HG03095 (cell line): ENCODE results near the gene MRPL10.

Experiments
- ATAC-seq: cut with Tn5 transposase; IDR thresholded peaks from one replicate; pipeline ENCODE4 v1.9.1; 2021; ENCODE audit warnings: moderate library complexity; ENCODE audit not compliant: unreplicated experiment

Gene MRPL10

DNA sequence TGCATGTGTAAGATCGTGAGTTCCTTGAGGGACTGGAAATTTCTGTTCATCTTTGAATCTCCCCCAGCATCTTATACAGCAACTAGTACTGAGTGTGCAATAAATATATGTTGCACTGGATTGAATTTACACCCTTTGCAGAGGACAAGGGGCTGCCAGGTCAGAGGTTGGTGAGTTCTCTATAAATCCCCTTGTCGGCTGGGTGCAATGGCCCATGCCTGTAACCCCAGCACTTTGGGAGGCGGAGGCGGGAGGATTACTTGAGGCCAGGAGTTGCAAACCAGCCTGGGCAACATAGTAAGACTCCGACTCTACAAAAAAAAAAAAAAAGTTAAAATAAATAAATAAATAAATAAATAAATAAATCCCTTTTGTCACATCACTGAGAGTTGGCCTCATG lies 29.0 kb upstream of the MRPL10 start:
- ATAC-seq = no peak

DNA sequence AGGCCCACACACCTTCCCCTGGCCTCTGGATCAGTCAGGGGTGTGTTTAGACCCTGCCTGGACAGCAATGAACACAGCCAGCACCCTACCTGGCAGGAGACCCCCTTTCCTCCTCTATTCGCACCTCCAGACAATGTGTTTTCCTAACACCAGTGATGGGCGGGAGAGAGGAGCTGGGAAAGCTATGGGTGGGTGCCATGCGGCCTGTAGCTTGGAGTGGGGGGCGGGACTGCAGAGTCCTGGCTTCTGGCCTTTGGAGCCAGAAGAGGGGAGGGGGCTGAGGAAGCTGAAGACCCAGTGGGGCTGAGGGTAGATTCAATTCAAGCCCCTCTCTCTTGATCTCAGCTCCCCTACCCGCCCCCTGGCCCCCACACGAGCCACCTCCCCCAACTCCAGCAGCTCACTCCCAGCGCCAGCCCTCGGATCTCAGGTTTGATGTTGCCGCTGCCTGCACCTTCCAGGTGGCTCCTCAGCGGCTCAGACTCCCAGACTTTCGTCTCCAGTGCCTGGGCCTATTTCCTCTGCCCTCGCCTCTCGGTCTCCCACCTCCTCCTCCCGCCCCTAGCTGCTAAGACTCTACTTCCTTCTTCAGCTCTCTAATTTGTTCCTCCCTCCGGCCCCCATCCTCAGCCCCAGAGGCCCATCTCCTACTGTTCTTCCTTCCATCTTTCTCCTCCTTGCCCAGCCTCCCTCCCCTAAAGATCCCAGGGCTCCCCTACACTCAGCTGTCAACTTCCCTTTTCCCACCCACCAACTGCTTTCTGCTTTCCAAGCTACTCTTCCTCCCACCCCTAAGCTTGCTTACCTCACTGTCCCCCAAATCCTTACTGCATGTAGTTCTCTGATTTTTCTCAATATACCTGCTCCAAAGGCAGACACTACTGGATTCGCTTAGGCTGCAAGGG lies 26.5 kb upstream of the MRPL10 start:
- ATAC-seq = no peak

DNA sequence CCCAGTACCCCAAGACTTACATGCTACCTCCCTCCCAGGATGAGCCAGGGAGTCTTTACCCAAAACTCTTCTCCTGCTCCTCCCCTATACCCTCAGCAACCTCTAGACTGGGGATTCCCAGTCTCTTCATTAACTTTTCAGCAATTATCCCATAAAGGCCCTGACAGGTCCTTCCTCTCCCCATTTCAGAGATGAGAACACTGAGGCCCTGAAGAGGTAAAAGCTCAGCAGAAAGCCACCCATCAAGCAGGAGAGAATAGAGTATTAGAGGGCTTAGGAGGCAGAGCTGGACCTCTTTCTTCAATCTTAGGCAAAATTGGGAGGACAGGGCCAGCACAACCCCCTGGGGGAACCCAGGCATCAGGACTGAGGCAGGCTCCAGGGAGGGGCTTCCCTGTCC lies 25.5 kb upstream of the MRPL10 start:
- no peak for ATAC-seq

DNA sequence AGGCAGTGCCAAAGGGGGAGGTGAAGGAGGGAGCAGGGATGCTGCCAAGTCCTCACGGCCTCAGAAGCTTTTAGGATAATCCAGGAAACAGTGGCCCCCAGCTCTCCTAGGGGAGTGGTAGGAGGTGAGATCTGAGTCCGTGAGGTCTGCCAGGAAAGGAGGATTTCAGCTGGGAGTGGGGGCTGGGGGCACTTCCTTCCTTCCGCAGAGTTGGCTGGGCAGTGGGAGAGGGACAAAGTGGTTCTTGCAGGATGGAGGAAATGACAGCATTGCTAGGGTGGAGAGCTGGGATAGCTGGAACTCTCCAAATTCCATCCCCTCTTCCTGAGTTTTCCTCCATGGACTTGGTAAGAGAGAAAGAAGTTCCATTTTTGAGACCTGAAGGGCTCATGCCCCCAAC lies 24.4 kb upstream of the MRPL10 start:
- ATAC-seq = no peak

DNA sequence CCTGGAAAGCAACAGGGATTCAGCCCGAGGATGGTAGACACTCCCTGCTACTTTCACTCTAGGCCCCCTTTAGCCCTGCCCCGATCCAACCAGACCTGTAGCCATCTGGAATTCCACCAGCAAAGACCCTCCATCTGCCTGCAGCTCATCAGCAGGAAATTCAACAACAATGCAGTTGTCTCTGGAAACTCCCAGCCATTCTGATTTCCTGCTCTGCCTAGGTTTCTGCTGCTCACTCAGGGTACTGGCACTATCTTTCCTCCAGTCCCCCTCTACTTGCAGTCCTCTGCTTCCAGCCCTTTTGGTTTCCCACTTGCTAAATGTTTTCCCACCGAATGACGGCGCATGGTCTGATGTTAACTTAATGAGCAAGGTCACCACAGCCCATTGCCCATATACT lies 22.3 kb upstream of the MRPL10 start:
- no peak for ATAC-seq

DNA sequence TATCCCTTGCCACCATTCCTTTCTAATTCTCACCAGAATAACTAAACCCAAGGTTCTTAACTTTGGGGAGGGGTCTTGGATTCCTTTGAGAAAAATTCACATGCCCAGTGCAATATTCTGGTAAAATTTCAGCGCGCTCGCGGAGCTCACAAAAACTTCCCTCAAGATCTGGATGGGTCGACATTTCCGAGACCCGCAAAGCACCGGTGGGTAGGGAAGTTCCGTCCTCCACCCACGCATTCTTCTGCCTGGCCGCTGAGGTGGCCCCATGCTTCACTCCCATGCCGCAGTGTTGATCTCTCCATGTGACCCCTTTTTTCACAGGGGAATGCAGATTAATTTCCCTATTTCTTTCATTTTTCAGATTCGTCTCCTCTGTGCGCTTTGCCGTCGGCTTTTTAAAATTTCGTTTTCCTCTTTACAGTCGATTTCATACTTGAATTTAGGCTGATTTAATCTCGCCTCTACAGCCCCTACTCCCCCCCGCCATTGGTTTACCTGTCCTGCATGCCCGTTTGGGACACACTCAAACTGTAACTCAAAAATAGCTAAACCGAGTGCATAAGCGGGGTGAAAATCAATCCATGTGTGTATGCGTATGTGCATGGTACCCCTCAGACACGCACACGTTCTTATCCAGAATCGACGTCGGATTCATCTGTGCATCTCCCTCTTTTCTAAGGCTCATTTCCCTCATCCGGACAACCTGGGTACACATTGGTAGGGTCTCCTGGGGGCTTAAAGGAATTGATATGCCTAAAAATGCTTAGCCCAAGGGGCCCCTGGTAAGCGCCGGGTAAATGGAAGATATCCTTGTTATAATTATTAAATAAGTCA lies 21.0 kb upstream of the MRPL10 start:
- ATAC-seq = no peak

DNA sequence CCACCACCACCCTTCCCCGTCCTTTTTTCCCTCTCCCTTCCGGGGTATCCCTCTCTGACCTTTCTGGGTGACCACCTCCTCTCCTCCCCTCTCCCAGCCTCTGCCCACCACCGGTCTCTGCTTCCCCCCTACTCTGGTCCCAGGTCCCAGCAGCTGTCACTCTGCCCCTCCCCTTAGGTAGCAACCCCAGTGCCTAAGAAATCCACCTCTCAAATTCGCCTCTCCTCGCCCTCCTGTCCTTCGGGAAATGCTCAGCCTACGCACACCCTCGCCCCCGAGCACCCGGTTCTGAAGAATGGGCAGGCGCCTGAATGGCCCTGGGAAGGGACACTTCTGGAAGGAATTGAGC lies 20.4 kb upstream of the MRPL10 start:
- no peak for ATAC-seq

DNA sequence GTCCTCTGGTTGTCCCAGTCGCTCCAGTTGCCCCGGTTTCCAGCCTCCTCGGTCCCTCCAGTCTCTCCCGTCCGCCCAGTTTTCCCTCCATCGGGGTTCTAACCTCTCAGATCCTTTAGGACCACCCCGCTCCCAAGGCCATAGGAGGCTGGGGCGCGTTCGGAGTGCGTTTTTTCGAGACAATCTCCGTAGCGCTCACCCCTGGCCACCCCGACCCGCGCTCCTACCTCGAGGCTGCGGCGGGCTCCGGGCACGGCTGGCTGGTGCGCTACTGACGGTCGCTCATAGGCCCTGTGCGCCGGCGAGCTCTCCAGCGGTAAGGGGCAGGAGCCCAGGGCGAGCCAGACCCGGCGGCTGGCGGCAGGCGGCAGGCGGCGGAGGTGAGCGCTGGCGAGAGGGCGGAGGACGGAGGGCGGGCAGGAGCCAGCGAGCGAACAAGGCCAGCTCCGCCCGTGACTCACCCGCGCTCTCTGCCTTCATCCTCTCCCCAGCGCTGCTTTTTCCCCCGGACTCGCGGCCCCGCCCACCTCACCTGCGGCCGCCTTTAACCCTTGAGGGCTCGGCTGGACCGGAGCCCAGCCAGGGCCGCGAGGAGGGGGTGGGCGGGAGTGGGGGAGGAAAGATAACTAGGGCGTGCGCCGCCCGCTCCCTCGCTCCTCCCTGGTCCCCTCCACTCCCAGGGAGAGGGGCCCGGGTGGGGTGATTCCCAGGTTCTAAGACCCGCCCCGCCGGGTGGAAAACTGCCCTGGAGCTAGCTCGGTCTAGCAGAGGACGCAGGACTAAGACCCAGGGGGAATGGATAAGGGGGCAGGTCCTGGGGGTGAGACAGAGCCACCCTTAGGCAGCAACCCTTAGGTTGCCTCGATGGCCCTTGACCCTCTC lies 19.6 kb upstream of the MRPL10 start, which contains the start of gene SP6:
SP6 (minus strand) TSS at position 472 of the 882 bp plus-strand sequence. CDS start 2,734 bp downstream, outside the sequence.
- ATAC-seq = no peak

DNA sequence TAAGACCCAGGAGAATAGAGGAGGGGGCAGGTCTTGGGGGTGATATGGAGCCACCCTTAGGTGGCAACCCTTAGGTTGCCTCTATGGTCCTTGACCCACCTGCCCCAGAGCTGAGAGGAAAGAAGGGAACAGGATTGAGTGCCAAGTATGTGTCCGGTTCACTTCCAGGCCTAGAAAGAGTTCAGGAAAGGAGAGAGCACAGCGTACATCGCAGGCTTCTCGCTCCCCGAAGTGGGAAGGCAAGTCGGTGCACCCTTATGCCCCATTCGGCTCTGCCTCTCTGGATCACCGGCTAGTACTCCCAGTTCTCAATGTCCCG lies 19.0 kb upstream of the MRPL10 start:
- no peak for ATAC-seq

DNA sequence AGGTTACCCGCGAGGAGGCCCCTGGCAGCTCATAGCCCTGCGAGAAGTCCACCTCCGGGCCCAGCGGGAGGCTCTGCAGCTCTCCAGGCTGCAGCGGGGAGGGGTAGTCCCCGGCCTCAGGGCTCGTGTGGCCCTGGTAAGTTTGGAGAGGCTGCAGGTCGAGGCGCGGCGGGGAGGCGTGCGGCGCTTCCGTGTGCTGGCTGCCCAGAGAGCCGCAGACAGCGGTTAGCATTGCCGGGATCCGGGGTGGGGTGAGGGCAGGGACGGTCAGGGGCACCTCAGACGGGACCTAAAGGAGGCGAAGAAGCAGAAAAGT lies 16.8 kb upstream of the MRPL10 start:
- no peak for ATAC-seq

DNA sequence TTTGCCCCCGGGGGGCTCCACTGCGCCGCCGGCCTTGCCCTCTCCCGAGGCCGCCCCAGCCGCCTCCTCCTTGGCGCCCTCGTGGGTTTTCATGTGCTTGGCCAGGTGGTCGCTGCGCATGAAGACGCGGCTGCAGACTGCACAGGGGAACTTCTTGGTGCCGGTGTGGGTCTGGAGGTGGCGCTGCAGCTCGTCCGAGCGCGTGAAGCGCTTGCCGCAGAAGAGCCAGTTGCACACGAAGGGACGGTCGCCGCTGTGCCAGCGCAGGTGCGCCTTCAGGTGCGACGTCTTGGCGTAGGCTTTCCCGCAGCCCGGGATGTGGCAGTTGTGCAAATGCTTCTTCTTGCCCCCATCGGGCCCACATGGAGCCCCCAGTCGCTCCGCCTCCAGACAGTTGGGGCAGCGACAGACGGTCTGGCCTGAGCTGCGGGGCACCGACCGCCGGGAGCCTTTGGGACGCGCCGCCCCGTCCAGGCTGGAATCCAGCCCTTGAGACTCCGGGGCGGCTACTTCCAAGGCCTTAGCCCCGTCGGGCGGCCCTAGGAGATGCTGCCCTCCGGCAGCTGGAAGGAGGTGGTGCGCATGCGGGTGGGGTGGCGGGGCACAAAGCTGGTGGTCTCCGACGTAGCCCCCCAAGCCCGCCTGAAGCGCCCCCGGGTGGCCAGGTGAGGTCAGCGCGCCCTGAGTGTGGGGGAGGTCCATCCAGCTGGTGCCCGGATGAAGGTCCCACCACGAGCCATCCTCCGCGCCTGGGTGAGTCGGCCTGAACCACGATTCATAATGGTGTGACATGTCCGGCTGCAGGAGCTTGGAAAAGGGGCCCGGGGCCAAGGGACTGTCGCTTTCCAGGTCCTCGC lies 16.2 kb upstream of the MRPL10 start:
- ATAC-seq = no peak

DNA sequence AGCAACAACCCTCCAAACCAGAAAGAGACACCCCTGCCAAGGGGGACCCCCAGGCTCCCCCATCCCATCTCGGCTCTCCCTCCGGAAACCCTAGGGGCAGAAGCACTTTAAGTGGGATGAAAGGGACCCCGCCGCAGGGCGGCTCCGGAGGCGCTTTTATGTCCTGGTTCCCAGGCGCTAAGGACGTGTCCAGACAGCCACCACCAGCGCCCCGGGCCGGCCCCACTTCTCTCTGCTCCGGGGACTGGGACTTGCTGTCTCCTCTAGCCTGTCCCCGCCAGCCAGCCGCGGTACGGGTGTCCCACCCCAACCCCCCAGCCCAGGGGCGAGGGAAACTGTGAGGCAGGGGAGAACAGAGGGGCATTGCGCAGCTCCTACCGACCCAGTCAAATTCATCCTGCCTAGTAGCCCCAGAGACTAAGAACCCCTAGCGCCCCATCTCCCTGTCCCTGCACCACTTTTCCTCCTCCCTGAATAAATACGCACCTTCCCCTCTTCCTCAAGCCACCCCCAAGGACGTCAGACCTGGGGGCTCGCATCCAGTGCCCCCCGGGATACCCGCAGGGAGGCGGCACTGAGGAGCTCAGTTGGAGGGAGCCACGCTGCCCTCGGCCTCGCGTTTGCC lies 15.5 kb upstream of the MRPL10 start:
- ATAC-seq = no peak

DNA sequence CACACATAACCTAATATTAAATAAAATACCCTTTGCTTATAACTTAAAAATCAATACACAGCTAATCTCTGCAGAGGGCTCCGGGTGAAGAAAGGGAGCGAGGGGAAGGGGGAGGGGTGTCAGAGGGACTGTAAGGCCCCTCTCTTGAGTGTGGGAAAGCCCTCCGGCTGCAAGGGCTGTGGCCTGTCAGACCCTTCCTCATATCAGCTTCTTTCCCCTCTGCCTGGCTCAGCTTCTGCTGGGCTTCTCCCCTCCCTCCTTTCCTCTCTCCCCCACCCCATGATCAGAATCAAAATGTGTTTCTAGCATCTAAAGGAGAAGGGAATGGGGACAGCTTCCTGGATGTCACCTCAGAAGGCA lies 14.4 kb upstream of the MRPL10 start:
- no peak for ATAC-seq

DNA sequence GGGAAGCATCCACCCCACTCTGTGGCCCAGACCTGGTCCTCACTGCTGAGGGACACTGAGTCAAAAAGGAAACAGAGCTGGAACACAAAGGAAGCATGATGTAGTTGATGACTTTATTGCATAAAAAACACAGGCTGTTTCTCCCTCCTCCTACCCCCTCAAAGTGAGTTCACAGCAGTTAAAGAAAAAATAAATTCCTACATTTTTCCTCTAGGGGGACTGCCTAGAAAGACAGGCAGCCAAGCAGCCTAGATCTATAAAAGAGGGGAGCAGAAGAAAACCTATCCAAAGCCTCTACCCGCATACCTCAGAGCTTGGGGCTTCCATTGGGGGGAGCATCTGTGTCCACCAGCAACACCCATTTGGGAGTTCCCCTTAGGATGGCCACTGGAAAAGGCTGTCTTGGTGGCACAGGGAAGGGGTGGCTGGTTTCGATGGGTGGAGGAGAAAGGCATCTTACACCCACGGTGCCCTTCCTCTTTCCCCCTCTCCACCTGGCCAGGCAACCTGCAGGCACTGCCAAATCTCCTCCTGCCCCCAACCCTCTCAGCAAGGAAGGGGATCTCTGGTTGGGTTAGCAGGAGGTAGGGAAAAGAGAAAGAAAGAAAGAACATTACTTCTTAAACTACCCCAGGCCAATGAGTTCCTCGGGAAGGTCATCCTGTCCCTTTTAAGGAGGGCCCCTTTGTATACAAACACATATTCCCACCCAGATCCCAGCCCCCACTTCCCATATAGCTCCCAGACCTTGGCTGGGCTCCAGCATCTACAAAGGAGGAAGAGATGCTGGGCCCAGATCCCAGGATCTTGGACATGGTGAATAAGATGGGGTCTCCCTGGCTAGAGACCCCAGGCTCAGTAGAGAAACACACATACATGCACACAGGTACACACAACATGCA lies 13.7 kb upstream of the MRPL10 start:
- no peak for ATAC-seq

DNA sequence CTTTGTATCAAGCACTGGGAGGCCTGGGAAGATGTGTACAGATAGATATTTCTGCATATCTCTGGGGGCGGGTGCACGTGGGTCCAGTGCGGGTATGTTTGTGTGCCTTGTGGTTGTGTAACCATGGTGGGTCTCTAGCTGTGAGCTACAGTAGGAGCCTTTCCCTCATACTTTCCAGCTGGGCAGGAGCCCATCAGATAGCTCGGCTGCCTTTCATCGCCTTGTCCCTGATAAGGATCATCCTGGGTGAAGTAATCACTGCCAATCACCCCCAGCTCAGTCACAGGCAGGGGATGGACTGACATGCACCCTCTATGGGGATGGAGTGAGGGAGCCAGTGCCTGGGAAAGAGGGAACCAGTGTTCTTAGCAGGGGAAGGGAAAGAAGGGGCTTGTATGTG lies 12.9 kb upstream of the MRPL10 start:
- ATAC-seq = no peak

DNA sequence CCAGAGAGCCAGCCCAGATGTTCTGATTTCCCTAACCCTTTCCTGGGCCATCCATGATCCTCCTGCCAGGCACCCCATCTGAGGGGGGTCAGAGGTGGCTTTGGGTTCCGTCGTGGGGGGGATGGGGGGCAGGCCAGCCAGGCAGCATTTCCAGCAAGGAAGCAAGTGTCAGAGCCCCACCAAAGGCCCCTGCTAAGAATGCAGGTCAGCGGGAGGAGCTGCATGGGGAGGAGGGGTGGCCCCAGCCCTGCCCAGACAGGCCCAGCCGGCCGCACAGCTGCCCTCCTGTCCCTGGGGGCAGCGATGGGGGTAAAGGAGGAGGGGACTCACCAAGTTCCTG lies 12.0 kb upstream of the MRPL10 start:
- no peak for ATAC-seq

DNA sequence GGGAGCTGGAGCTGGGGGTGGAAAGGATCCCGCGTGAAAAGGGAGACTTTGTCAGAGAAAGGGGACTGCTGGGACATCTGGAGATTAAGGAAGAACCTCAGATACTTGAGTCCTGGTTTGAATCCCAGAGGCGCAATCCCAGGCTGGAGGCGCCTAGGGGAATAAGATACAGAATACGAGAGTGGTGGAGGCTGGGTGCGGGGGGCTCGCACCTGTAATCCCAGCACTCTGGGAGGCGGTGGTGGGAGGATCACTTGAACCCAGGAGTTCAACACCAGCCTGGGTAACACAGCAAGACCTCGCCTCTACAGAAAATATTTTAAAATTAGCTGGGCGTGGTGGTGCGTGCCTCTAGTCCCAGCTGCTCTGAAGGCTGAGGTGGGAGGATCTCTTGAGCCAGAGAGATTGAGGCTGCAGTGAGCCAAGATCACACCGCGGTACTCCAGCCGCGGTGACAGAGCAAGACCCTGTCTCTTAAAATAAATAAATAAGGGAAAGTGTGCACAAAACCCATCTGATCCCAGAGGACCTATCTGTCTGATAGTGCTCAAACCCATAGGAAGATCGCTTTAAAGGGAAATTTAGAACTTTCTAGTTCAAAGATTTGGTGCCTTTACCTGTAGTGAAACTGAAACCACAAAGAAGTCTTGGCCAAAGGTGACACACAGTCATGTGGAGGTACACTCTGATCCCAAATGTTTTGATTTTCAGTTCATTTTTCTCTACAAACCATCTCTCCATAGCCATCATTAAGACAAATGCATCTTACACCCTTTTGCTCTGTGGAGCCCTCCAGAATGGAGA lies 10.3 kb upstream of the MRPL10 start:
- no peak for ATAC-seq

DNA sequence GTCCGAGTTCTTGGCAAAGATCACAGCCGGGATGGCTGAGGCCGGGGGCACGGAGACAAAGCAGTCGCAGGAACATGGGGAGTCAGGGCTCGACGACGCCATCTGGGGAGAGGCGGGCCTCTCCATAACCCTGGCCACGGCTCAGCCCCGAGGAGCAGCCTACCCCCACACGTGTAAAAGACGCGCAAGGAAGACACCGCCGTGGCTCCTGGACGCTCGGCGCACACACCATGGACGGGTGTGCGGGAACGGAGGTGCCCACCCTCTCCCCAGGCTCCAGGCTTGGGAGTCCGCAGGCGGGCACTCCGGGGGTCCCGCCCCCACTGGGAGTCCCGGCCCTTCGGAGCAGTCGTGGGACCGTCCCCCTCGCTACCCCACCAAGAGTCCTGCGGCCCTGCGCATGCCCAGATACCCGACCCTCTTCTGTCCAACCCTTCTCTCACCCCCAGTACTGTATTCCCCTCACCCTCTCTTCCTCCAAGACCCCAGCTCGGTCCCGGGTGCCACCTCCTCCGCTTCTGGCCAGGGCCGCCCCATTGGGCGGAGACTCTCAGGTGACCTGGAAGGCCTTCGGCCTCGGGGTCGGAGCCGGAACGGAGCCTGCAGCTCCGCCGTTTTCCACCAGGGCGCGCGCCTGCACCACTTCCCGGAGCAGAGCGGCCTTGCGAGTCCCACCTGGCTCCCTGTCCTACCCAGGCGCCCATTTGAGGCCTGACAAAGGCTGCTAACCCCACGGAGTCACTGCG lies 9.6 kb upstream of the MRPL10 start, which contains the start of gene SCRN2:
SCRN2 (minus strand) TSS at position 532 of the 746 bp plus-strand sequence; CDS start at position 102, 430 bp downstream.
- peak; percentile 73 for ATAC-seq
